ENCODE results near the gene CDPF1.

CDPF1 gene, protein sequence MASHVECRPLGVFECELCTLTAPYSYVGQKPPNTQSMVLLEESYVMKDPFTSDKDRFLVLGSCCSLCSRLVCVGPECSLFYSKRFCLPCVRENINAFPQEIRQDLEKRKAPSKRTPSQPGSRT

DNA sequence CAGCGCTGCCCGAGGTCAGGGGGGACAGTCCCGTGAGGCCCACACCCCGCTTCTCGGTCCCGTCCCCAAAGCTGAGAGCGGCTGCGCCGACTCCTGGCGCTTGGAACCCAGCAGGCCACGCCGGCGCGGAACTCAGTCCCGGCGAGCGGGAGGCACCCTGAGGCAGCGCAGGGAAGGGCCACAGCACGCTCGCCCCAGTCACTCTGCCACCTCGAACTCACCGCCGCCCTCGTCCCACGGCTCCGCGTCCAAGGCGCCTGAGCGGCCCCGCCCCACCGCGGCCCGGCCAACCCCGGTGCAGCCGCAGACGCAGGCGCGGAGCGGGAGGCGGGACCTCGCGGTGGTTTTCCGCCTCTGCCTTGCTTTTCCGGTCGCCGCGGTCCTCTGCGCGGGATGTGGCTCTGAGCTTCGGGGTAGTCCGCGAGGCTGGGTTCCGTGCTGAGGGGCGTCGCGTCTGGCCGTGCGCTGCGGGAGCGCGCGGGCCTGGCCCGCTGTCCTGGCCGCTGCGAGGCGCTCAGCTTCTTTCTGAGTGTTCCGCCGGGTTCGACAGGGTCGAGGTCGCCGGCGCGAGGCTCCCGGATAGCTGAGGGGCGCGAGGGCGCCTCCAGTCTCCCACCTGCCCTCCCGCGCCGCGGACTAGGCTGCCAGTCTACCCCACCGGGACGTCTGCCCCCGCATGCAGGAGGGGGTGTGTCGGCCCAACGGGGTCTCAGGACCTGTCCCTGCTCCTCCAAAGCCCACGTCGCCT is at the start of gene CDPF1:
Gene CDPF1, minus strand, starts transcription at position 259 of the 748 bp plus-strand sequence. CDS start 2,009 bp downstream, outside the sequence.
- DNase-seq: peak; percentile 87 to 95

DNA sequence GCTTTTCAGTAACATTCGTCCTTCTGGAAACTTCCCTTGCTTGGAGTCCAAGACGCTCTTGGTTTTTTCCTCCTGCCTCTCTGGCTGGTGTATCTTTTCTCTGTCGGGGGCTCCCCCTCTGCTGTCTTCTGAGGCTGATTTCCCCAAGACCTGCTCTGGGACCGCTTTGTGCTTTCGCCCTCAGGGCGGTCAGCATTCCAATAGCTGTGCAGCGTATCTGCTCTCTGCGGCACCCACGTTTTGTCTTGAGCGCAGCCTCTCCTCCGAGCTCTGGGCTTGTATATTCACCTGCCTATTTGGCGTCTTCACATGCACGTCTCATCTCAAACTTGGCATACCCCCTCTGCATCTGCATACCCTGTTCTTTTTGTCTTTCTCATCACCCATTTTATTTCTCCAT is 49.0 kb upstream of the CDPF1 start:
- DNase-seq: no peak

DNA sequence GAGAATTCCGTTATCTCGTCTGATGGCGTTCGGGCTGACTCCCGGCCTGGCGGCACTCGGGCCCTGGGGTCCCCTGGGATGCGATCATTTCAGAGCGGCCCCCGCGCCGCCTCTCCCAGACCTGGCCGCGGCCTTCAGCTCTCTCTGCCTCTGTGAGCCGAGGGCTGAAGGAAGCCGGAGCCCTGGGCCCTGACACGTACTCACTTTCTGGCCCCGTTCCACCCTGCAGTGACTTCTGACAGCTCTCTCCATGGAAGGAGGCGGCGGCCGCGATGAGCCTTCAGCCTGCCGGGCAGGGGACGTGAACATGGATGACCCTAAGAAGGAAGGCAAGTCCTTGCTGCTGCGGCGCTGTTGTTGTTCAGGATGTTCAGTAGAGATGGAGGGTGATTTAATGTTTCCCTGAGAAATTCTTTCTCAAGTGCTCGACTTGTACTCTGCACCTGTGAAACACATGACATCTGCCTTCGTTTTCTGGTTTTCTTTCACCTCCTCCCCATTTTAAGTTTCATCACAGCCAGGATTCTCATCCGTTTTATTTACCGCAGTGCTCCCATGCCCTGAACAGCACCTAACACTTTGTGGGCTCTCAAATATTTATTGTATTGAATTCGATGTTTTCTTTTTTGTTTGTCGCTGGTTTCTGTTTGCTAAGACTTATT is 47.2 kb upstream of the CDPF1 start:
- peak in 1 of 2 experiments; percentile 30 for DNase-seq

DNA sequence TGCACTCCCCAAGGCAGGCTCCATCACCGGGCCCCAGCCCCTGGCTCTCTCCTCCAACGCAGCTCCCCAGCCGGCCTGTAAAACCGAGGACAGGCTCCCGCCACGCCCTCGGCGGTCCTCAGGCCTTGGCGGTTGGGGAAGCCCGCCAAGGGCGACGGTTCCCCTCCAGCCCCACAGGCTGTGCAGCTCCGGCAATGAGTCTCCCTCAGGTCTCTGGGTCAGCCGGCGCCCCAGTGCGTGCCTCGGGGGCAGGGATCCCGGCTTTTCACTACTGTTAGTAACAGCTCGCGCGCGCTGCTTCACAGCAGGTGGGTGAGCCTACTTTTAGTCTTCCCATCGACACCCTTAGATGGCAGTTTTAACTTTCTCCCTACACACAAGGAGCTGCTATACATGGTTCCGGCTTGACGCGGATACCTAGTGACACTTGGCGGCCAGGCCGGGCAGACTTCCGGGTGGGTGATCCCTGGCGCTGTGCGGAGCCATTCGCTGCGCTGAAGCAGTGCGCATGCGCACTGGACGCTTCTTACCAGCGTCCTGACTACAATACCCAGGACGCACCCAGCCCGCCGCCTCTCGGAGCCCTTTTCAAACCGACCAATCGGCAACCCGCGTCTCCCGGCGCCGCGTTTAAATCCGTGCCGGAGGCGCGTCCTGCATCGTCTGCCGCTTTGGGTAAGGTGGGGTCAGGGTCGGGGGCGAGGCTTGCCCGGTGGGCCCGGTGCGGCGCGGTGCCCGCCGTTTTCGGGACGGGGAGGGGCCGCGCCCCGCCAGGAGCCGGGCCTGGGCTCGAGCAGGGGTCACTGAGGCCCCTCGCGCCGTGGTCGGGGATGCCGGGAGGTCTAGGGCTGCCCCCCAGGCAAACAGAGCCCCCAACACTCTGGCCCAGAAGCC is 46.4 kb upstream of the CDPF1 start, which contains the start of gene GTSE1:
Gene GTSE1, plus strand, starts transcription at position 614 of the 894 bp plus-strand sequence. CDS start 531 bp downstream, outside the sequence.
- DNase-seq: peak; percentile 99

DNA sequence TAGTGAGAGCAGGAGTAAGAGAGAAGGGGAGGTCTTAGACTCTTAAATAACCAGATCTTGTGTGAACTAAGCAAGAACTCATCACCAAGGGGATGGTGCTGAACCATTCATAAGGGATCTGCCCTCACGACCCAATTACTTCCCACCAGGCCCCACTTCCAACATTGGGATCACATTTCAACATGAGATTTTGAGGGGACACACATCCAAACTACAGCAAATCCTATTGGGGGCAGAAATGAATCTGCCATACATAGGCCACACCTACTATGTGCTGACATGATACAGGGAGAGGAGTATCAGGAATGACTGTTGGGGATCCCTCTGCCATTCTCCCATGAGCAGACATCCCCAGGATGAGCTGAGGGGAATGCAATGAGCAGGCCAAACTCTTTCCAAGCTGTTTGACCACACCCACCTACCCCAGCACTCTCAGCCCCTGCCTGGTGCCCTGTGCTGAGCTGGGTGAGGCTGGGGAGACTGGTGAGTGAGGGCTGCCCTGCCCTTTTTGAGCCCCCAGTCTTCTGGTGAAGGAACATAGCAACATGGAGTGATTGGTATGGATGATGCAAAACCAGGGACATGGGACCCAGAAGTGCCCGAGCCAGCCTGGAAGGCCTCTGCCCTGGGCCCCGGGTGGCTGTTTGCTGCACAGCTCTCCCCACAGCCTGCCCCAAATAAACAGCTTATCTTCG is 45.3 kb upstream of the CDPF1 start:
- DNase-seq: peak in 1 of 2 experiments; percentile 22

DNA sequence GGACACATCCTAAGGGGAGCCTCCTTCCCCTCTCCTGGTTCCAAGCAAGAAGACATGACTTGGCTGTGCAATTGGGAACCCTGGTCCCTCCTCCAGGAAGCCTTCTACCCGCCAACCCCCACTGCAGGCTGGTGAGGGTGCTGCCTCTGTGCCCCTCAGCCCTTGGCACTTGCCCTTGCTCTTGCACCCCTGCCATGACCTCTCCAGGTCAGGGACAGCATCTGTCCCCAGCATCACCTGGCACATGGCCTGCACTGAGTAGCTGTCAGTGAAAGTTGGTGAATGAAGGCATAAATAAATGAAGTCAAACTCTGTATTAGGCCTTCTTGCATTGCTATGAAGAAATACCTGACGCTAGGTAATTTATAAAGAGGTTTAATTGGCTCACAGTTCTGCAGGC is 44.7 kb upstream of the CDPF1 start:
- DNase-seq: no peak

DNA sequence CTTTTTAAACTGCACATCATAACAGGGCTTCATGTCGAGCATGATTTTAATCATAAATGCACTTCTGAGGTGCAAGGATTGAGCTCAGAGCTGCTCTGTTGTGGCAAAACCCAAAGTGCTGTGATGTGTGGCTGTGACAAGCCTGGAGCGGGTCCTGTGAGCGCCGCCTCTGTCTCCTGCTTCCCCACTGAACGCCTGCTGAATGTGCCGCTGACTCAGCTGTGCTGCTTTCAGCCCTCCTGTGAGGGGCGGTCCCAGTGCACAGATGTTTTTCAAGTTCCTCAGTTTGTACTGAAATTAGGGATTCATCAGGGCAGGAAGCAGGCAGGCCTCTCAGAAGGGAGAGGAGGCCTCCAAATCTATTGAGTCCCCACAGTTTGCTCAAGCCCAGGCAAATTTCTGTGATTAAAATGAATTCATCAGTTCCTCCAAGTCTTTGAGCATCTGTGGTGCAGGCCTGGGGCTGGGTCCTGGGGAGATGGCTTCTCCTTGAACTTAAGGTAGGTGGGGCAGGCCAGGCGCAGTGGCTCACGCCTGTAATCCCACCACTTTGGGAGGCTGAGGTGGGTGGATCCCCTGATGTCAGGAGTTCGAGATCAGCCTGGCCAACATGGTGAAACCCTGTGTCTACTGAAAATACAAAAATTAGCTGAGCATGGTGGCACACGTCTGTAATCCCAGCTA is 43.6 kb upstream of the CDPF1 start:
- DNase-seq: no peak

DNA sequence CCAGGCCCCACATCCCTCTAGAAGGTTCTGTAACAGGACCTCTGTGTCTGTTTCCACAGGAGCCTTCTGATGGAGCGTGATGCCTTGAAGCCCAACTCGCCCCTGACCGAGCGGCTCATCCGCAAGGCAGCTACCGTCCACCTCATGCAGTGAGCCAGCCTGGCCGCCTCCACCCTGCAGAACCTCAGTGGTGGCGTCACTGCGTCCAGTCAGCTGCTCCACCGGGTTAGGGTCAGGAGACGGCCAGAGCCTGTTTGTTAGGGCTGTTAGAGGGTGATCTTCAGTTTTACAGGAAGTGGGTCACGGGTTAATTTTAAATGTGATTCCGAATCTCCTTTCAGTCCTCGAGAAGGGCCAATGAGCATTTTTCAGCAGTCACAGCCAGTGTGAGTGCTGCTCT is 42.6 kb upstream of the CDPF1 start:
- DNase-seq: no peak

DNA sequence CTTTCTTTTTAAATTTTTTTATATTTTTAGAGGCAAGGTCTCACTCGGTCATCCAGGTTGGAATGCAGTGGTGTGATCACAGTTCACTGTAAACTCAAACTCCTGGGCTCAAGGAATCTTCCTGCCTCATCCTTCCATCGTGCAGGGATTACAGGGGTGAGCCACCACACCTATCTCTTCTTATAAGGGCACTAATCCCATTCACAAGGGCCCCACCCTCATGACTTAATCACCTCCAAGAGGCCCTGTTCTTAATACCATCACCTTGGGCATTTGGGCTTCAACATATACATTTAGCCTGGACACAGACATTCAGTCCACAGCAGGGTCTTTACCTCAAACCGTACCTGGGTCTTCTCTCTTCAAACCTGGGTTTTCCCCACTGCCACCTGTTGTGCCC is 42.1 kb upstream of the CDPF1 start:
- DNase-seq: no peak

DNA sequence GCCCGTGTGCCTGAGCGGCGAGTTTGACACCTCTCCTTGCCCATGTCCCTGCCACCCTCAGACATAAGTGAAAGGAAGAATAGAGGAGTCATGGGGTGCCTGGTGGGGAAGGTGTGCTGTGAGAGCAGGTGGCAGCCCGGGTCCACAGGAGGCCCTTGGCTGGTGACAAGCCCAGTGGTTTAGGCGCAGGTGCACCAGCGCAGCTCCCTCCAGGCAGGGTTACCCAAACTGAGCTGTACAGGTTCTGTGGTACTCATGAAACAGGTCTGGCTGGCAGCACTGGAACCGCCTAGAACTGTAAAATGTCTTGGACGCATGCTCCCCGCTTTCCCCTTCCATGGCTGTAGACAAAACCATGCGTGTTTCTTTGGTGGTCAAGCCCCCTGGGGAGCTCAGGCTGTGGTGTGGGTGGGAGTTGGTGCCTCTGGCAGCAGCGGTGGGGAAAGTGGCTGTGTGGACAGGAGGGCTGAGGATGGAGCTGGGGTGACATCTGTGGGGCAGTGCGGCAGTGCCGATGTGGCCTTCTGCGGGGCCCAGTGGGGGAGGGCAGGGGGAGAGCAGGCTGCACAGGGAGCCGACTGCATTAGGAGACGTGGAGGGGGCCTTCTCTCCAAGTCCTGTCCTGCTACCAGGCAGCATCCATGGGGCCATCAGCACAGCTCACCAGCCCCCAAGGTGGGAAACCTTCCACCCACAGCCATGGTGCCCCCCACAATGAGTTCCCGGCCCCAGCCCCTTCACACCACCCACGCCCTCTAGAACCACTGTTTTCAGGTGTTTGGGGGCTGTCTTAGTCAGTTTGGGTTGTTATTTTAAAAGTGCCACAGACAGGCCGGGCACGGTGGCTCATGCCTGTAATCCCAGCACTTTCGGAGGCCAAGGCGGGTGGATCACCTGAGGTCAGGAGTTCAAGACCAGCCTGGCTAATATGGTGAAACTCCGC is 41.0 kb upstream of the CDPF1 start:
- no peak for DNase-seq

DNA sequence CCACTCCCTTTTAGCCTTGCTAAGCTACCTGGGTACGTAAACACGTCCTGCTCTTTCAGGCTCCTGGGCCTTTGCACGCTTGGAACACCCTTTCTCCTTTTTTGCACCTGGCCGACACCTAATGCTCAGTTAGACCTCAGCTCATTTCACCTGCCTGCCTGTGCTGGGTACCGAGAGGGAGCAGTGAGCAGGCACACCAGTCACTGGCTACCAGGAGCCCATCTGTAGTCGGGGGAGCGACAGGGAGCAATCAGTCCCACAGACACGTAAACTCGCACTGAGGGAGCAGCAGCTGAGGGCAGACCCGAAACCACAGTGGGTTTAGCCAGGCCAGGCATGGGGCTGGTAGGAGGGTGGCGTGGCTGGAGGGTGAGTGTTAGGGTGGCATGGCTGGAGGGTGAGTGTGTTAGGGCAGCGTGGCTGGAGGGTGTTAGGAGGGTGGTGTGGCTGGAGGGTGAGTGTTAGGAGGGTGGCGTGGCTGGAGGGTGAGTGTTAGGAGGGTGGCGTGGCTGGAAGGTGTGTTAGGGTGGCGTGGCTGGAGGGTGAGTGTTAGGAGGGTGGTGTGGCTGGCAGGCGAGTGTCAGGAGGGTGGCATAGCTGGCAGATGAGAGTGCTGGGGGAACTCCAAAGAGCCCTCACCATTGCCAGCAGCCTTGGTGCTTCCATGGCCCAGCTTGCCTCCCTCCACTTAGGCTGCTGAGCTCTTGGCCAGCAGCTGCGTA is 40.2 kb upstream of the CDPF1 start:
- no peak for DNase-seq

DNA sequence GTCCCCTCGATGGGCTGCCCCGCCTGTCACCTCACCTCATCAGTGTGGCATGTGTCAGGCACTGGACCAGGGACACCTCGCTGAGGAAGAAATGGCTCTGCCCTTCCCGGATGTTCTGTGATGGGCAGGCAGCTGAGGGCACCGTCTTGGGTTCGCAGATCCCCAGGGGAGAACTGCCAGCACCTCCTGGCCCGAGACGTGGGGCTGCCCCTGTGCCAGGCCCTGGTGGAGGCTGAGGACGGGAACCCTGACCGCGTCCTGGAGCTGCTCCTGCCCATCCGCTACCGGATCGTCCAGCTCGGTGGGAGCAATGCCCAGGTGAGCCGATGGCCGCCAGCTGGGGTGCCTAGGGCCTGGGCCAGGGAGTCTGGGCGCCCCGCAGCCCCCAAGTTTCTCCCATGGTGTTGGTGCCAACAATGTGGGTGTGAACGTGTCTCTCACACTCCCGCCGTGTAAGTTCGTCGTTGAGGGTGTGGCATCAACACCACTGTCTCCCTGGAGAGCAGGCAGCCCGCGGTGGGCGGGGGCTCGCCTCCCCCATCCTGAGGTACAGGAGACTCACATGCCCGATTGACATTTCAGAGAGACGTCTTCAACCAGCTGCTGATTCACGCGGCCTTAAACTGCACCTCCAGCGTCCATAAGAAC is 39.3 kb upstream of the CDPF1 start:
- DNase-seq: no peak

DNA sequence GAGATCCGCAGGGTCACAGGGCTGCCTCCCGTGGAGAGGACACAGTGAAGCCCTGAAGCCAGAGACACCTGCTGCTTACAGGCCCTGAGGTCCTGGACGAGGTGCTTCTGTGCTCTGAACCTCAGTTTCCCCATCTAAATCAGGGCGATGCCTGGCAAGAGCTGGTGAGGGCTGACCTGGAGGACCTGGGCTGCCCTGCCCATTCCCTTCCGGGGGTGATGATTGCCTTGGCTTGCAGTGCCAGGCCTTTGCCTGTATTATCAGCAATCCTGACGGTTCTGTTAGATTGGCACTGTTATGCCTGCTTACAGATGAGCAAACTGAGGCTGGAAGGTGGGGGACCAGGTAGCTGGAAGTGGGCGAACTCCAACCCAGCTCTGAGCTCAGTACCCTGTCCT is 38.8 kb upstream of the CDPF1 start:
- DNase-seq: no peak

DNA sequence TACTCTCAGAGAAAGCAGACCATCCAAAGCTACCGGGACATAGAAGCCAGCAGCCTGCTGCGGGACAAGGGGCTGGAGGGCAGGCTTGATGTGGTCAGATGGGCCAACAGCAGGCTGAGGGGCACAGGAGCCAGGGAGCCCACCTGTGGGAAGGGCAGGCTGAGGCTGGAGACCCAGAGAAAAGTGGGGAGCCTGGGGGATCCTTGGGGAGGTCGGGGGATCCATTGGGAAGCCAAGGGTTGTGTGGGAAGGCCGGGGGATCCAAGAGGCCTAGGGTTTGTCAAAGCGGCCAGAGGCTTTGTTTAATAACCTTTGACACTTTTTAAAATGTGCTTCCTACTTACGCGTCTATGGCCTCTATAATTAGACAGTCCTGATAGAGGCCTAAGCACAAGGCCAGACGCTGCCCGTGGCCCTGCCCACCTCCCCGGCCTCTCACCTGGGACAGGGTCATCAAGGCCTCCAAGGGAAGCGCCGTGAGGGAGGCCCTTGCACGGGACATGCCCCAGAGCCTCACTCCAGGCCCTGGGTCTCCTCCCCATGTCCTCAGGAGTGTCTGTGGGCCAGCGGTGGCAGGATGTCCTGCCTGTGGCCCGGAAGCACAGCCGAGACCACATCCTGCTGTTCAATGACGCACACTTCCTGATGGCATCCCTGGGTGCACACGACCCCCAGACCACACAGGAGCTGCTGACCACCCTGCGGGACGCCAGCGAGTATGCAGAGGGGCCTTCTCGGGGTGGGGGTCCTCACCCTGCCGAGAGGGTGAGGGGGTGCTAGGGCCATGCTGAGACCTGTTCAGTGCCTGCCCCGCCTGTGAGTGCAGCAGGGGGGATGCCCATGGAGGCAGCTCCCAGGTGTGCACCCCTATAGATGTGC is 38.0 kb upstream of the CDPF1 start:
- no peak for DNase-seq

DNA sequence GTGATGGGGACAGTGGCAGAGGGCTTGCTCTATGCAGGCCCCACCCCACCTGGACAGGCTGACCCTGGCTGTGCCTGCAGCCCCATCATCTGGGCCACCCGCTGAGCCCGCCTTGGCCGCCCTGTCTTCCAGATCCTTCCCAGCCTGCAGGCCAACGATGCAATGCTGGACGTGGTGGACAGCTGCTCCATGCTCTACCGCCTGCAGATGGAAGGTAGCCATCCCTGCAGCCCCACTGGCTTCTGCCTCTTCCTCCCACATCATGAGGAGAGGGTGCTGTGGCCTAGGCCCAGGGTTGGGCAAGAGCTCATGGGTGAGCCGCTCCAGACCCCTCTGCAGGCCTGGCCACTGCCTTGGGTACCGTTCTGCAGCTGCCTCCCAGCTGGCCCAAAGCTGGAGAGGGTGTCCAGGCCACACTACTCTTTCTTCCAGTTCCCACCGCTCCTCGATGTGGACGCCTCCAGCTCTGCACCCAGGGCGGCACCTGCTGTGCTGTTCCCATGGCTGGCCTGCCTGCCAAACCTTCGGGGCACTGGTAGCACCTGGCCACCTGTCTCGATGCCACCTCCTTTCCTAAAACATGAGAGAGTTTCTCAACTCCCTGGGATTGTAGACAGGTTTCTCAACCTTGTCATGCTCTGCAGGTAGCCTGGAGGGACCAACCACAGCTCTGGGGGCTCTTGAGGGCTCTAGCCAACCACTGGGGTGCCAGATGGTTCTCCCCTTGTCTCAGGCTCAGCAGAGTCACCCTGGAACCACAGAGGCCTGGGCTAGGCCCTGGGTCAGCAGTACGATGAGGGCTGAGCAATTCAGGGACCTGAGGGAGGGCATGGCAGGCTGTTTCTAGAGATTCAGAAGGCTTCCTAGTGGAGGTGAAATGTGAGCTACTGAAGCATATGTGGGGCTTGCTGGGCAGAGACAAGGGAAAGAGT is 37.1 kb upstream of the CDPF1 start:
- no peak for DNase-seq

DNA sequence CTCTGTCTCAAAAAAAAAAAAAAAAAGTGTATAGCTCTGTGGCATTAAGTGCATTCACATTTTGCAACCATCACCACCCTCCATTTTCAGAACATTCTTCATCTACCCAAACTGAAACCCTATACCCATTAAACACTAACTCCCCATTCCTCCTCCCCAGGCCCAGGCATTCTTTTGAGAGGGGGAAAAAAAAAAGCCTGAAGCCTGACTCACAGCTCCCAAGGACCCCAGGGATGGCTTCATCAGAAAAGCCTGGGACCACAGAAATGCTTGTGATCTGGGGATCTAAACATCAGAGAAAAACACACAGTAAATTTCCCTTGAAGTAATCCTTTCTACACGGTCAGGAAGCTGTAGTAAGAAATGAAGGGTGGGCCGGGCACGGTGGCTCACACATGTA is 35.9 kb upstream of the CDPF1 start:
- DNase-seq: no peak

Data from SHP77 (cell line).